ENCODE measurements around the gene RPH3AL. TPM values are rescaled to one million over a fixed set of nuclear protein-coding genes. Genes with fewer than 3 reads are reported as not detected.
"Not testable (repeated sequence)": the region's sequence is repeated elsewhere in the genome, so short reads cannot be mapped to it uniquely, and the experiment has no call there.

Gene RPH3AL
- total and polyA plus RNA-seq, 2 donors, result 2.6 to 3.2 TPM

DNA sequence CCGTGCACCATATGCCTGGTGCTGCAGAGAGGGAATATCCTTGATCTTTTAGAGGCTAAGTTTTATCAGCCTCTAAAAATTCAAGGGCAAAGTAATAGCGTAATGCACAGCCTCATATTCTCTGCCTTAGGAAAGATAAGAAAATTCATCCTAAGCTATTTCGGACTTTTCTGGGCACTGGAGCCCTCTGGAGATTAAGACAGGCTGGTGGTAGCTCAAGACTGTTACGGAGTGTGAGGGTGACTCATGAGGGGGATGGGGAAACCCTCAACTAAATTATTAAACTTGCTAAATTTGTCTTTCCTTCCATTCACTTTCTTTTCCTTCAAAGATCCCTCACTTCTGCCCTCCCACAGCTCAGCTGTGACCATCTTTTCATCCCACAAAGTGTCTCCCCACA, 73.3 kb downstream of the RPH3AL start:
- 97% methylated on average over 4 of the region's 4 CpGs for WGBS
- Histone ChIP-seq H3K27ac (ENCODE audit: low read depth in 1 of 2, low read length in 1 of 2) (no peak overlapping the region), H3K4me1 (ENCODE audit: control insufficient read depth in 2 of 2, insufficient read depth in 2 of 2, low read length in 2 of 2) (no peaks in the 10 kb centered on the region), H3K4me3 (ENCODE audit: low read length in 2 of 2) (no peak overlapping the region), H3K9me3 (ENCODE audit: control insufficient read depth in 2 of 2, insufficient read depth in 1 of 2, low read length in 1 of 2) (no peaks in the 10 kb centered on the region), H3K36me3 (ENCODE audit: control insufficient read depth in 2 of 2, insufficient read depth in 2 of 2, low read length in 1 of 2) (no peaks in the 10 kb centered on the region), H3K27me3 (ENCODE audit: control insufficient read depth in 2 of 2, insufficient read depth in 1 of 2, low read length in 1 of 2) (no peaks in the 10 kb centered on the region)
- DNase-seq (ENCODE audit: low read depth in 6 of 9, low spot score in 9 of 9), result no peak

DNA sequence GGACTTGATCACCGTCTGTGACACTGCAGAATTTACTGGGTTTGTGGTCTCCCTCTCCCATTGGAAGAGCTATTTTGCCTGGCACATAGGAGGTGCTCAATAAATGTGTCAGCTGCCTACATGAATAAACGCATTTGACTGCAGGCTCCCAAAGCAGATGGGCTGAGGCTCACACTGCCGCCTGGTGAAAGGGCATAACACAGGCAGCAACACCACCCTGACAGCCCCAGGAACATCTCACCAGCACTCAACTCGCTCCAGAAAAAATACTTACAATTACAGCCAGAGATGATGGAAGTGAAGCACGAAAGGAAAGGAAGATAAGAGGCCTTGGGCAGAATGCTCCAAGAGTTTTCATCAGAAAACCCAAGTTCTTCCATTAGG, 73.9 kb downstream of the RPH3AL start:
- no peak for DNase-seq (ENCODE audit: low read depth in 6 of 9, low spot score in 9 of 9)
- Histone ChIP-seq H3K4me1 (ENCODE audit: control insufficient read depth in 2 of 2, insufficient read depth in 2 of 2, low read length in 2 of 2) (no peaks in the 10 kb centered on the region), H3K27me3 (ENCODE audit: control insufficient read depth in 2 of 2, insufficient read depth in 1 of 2, low read length in 1 of 2) (no peaks in the 10 kb centered on the region), H3K36me3 (ENCODE audit: control insufficient read depth in 2 of 2, insufficient read depth in 2 of 2, low read length in 1 of 2) (no peaks in the 10 kb centered on the region), H3K4me3 (ENCODE audit: low read length in 2 of 2) (no peak overlapping the region), H3K27ac (ENCODE audit: low read depth in 1 of 2, low read length in 1 of 2) (no peak overlapping the region), H3K9me3 (ENCODE audit: control insufficient read depth in 2 of 2, insufficient read depth in 1 of 2, low read length in 1 of 2) (no peaks in the 10 kb centered on the region)
- WGBS, result 95% methylated on average over 5 of the region's 5 CpGs

DNA sequence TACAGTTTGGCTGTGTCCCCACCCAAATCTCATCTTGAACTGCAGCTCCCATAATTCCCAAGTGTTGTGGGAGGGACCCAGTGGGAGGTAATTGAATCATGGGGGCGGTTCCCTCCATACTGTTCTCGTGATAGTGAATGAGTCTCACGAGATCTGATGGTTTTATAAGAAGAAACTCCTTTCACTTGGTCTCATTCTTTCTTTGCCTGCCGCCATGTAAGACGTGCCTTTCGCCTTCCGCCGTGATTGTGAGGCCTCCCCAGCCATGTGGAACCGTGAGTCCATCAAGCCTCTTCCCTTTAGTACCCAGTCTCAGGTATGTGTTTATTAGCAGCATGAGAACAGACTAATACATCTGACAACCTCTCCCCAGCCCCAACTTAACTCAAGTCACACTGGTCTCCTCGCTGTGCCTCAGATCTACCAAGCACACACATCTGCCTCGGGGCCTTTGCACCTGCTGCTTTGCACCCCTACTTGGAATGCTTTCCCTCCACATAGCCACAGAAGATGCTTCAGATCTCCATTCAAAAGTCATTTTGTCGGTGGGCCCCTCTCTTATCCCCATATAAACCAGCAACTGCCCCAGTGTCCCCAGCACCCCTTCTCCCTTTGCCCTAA, 74.4 kb downstream of the RPH3AL start:
- 93% methylated on average over 12 of the region's 12 CpGs for WGBS
- H3K4me3 ChIP-seq (ENCODE audit: low read length in 2 of 2), result no peak overlapping the region
- no peaks in the 10 kb centered on the region for H3K27me3 ChIP-seq (ENCODE audit: control insufficient read depth in 2 of 2, insufficient read depth in 1 of 2, low read length in 1 of 2)
- no peaks in the 10 kb centered on the region for H3K36me3 ChIP-seq (ENCODE audit: control insufficient read depth in 2 of 2, insufficient read depth in 2 of 2, low read length in 1 of 2)
- peaks cover 0 to under 1% of the 10 kb centered on the region in 2 donors for H3K9me3 ChIP-seq (ENCODE audit: control insufficient read depth in 2 of 2, insufficient read depth in 1 of 2, low read length in 1 of 2)
- DNase-seq (ENCODE audit: low read depth in 6 of 9, low spot score in 9 of 9), result no peak
- no peaks in the 10 kb centered on the region for H3K4me1 ChIP-seq (ENCODE audit: control insufficient read depth in 2 of 2, insufficient read depth in 2 of 2, low read length in 2 of 2)
- H3K27ac ChIP-seq (ENCODE audit: low read depth in 1 of 2, low read length in 1 of 2), result no peak overlapping the region

DNA sequence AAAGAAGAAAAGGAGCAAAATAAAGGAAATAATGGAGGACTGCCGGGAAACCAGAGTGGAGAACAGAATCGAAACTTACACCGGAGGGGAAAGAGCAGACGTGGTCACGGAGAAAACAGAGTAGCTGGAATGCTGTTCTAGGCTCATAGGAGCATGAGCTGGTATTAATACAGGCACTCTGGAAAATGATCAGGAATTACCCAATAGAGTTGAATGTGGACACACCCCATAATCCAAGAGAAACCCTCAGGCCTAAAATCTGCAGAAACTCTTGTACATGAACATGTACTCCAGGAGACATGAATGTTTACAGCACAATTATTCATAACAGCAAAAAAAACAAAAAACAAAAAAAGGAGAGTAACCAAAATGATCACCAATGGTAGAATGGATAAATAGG, 77.7 kb downstream of the RPH3AL start:
- WGBS, result 97% methylated on average over 5 of the region's 5 CpGs
- peaks cover 0 to 6% of the 10 kb centered on the region in 2 donors for H3K9me3 ChIP-seq (ENCODE audit: control insufficient read depth in 2 of 2, insufficient read depth in 1 of 2, low read length in 1 of 2)

DNA sequence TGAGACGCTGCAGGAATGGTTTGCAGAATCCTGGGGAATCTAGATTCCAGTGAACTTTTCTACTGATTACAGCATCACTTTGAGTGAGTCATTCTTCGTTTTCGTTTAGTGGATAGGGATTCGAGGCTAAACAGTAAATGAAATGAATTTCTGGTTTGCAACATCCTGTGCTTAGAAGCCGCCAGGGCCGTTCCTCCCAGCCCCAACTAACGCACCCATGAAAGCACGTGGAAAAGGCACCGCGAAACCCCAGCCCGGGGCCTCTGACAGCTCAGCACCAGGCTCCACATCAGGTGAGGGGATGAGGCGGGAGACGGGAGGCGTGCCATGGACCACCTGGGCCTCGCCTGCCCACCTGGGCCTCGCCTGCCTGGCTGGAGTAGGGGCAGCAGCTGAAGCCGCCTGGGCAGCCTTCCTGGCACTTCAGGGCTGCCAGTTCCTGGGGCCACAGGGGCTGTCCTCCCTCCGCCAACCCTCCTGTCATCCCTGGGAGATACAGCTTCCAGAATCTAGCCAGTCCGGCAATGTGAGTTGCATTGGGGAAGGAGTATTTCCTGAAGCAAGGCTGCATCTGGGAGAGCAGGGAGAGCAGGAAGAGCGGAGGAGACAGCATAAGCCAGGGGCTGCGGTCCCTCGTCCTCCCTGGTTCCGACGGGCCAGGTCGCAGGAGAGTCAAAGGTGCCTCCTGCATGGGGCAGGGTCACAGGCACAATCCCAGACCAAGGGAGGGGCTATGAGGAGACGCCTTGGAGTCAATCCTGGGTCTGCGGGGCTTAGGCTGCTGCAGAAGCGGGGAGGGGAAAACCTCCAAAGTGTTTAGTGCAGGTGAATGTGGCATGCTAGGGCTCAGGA, 78.4 kb downstream of the RPH3AL start:
- WGBS, result 91% methylated on average over 28 of the region's 28 CpGs
- Histone ChIP-seq H3K36me3 (ENCODE audit: control insufficient read depth in 2 of 2, insufficient read depth in 2 of 2, low read length in 1 of 2) (no peaks in the 10 kb centered on the region), H3K27me3 (ENCODE audit: control insufficient read depth in 2 of 2, insufficient read depth in 1 of 2, low read length in 1 of 2) (no peaks in the 10 kb centered on the region), H3K9me3 (ENCODE audit: control insufficient read depth in 2 of 2, insufficient read depth in 1 of 2, low read length in 1 of 2) (peaks cover 0 to 6% of the 10 kb centered on the region in 2 donors), H3K4me3 (ENCODE audit: low read length in 2 of 2) (no peak overlapping the region), H3K27ac (ENCODE audit: low read depth in 1 of 2, low read length in 1 of 2) (no peak overlapping the region), H3K4me1 (ENCODE audit: control insufficient read depth in 2 of 2, insufficient read depth in 2 of 2, low read length in 2 of 2) (no peaks in the 10 kb centered on the region)
- DNase-seq (ENCODE audit: low read depth in 6 of 9, low spot score in 9 of 9), result no peak

More for the DNA sequence above, 77.7 kb downstream of the RPH3AL start:
- Histone ChIP-seq H3K27me3 (ENCODE audit: control insufficient read depth in 2 of 2, insufficient read depth in 1 of 2, low read length in 1 of 2) (no peaks in the 10 kb centered on the region), H3K4me1 (ENCODE audit: control insufficient read depth in 2 of 2, insufficient read depth in 2 of 2, low read length in 2 of 2) (no peaks in the 10 kb centered on the region), H3K4me3 (ENCODE audit: low read length in 2 of 2) (no peak overlapping the region), H3K27ac (ENCODE audit: low read depth in 1 of 2, low read length in 1 of 2) (no peak overlapping the region), H3K36me3 (ENCODE audit: control insufficient read depth in 2 of 2, insufficient read depth in 2 of 2, low read length in 1 of 2) (no peaks in the 10 kb centered on the region)
- DNase-seq (ENCODE audit: low read depth in 6 of 9, low spot score in 9 of 9), result no peak

DNA sequence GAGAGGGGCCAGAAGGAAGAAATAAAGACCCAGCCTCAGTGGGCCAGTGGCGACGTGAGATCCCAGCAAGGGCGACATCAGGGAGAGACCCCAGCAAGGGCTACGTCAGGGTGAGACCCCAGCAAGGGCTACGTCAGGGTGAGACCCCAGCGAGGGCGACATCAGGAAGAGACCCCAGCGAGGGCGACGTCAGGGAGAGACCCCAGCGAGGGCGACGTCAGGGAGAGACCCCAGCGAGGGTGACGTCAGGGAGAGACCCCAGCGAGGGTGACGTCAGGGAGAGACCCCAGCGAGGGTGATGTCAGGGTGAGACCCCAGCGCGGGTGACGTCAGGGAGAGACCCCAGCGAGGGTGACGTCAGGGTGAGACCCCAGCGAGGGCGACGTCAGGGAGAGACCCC, 79.8 kb downstream of the RPH3AL start:
- not testable (repeated sequence) for H3K9me3 ChIP-seq (ENCODE audit: control insufficient read depth in 2 of 2, insufficient read depth in 1 of 2, low read length in 1 of 2); H3K4me1 ChIP-seq (ENCODE audit: control insufficient read depth in 2 of 2, insufficient read depth in 2 of 2, low read length in 2 of 2); H3K27ac ChIP-seq (ENCODE audit: low read depth in 1 of 2, low read length in 1 of 2); H3K36me3 ChIP-seq (ENCODE audit: control insufficient read depth in 2 of 2, insufficient read depth in 2 of 2, low read length in 1 of 2); H3K4me3 ChIP-seq (ENCODE audit: low read length in 2 of 2); H3K27me3 ChIP-seq (ENCODE audit: control insufficient read depth in 2 of 2, insufficient read depth in 1 of 2, low read length in 1 of 2); DNase-seq (ENCODE audit: low read depth in 6 of 9, low spot score in 9 of 9)
- 86% methylated on average over 23 of the region's 26 CpGs for WGBS

DNA sequence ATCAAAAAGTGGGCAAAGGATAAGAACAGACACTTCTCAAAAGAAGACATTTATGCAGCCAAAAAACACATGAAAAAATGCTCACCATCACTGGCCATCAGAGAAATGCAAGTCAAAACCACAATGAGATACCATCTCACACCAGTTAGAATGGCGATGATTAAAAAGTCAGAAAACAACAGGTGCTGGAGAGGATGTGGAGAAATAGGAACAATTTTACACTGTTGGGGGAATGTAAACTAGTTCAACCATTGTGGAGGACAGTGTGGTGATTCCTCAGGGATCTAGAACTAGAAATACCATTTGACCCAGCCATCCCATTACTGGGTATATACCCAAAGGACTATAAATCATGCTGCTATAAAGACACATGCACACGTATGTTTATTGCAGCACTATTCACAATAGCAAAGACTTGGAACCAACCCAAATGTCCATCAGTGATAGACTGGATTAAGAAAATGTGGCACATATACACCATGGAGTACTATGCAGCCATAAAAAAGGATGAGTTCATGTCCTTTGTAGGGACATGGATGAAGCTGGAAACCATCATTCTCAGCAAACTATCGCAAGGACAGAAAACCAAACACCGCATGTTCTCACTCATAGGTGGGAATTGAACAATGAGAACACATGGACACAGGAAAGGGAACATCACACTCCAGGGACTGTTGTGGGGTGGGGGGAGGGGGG, 80.5 kb downstream of the RPH3AL start:
- WGBS, result 85% methylated on average over 1 of the region's 4 CpGs

DNA sequence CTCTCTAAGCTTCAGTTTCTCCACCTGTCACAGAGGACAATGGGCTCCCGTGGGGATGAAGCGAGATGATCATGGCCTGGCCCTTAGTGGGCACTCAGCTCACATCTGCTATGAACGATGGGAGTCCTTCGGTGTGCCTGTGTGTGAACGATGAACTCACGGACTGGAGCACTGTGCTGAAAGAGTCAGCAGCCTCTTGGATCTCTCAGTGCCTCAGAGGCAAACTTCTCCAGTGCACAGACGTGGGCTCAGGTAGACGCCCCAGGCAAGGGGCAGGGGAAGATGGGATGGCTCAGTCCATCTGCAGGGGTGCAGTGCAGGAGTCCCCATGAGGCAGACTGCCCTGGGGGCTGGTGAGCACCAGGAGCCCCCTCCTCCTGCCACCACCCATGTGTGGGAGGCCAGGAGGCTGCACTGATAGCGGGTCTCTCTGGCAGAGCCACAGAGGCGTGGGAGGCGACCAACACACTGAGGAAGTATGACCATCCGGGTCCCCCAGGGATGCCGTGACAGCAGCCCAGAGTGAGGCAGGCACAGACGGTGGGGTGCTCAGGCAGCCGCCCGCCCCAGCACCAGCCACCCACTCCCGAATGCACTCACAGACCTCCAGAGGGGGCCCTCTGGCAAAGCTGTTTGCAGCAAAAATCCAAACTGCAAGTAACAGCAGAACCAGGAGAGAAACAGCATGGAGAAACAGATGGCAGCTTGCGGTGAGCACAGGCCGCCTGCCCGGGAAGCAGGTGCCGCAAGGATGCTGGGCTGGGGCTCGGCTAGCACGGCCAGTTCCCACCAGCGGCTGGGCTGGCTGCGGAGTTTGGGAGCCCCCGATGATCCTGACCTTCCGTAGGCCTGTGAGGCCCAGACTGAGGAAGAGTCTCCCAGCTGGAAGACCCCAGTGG, 82.7 kb downstream of the RPH3AL start:
- Histone ChIP-seq H3K27ac (ENCODE audit: low read depth in 1 of 2, low read length in 1 of 2) (no peak overlapping the region), H3K4me1 (ENCODE audit: control insufficient read depth in 2 of 2, insufficient read depth in 2 of 2, low read length in 2 of 2) (no peaks in the 10 kb centered on the region), H3K4me3 (ENCODE audit: low read length in 2 of 2) (no peak overlapping the region), H3K27me3 (ENCODE audit: control insufficient read depth in 2 of 2, insufficient read depth in 1 of 2, low read length in 1 of 2) (peaks cover 0 to 9% of the 10 kb centered on the region in 2 donors), H3K9me3 (ENCODE audit: control insufficient read depth in 2 of 2, insufficient read depth in 1 of 2, low read length in 1 of 2) (peaks cover 0 to 6% of the 10 kb centered on the region in 2 donors), H3K36me3 (ENCODE audit: control insufficient read depth in 2 of 2, insufficient read depth in 2 of 2, low read length in 1 of 2) (no peaks in the 10 kb centered on the region)
- WGBS, result 92% methylated on average over 27 of the region's 27 CpGs
- no peak for DNase-seq (ENCODE audit: low read depth in 6 of 9, low spot score in 9 of 9)

More for the DNA sequence above, 80.5 kb downstream of the RPH3AL start:
- H3K4me1 ChIP-seq (ENCODE audit: control insufficient read depth in 2 of 2, insufficient read depth in 2 of 2, low read length in 2 of 2); H3K4me3 ChIP-seq (ENCODE audit: low read length in 2 of 2); H3K36me3 ChIP-seq (ENCODE audit: control insufficient read depth in 2 of 2, insufficient read depth in 2 of 2, low read length in 1 of 2); DNase-seq (ENCODE audit: low read depth in 6 of 9, low spot score in 9 of 9); H3K27me3 ChIP-seq (ENCODE audit: control insufficient read depth in 2 of 2, insufficient read depth in 1 of 2, low read length in 1 of 2); H3K9me3 ChIP-seq (ENCODE audit: control insufficient read depth in 2 of 2, insufficient read depth in 1 of 2, low read length in 1 of 2); H3K27ac ChIP-seq (ENCODE audit: low read depth in 1 of 2, low read length in 1 of 2): not testable (repeated sequence)
